Measurements from ENCODE around the gene OCA2. TPM values are rescaled to one million over a fixed set of nuclear protein-coding genes. Genes with fewer than 3 reads are reported as not detected.

The OCA2 gene
- total RNA-seq, 1 experiment from 2014 or later = not detected

DNA sequence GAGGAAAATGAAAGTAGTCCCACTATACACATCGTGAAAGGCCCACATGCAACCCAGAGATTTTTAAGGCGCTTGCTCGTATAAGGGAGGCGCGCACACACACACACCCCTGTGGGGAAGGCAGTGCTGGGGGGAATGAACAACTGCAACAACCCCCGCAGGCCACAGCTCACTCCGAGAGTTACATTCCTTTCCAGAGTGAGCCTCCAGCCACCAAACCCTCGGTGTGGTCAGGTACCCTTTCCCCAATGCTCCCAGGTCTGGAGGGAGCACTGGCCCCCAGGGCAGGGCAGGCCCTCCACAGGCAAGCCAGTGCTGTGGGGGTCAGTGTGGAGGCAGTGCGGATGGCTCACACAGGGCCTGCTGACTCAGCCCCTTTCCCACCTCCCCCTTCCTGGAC lies 115.6 kb downstream of the OCA2 start:
- Mint-ChIP-seq H3K9me3 (ENCODE audit: unreplicated experiment) (peaks cover 39% of the 10 kb centered on the region), H3K4me1 (ENCODE audit: insufficient read depth, unreplicated experiment) (no peaks in the 10 kb centered on the region), H3K4me3 (ENCODE audit: unreplicated experiment) (no peak overlapping the region), H3K27me3 (ENCODE audit: insufficient read depth, unreplicated experiment) (no peaks in the 10 kb centered on the region), H3K27ac (ENCODE audit: low read depth, unreplicated experiment) (no peak overlapping the region), H3K36me3 (ENCODE audit: insufficient read depth, unreplicated experiment) (no peaks in the 10 kb centered on the region)
- ChIA-PET CTCF (no interaction called here), POLR2A (no interaction called here)
- intact Hi-C loops (cut with micrococcal nuclease) = no loop called here
- no peak for DNase-seq (ENCODE audit: unreplicated experiment)
- TF ChIP-seq, protein P1, sequence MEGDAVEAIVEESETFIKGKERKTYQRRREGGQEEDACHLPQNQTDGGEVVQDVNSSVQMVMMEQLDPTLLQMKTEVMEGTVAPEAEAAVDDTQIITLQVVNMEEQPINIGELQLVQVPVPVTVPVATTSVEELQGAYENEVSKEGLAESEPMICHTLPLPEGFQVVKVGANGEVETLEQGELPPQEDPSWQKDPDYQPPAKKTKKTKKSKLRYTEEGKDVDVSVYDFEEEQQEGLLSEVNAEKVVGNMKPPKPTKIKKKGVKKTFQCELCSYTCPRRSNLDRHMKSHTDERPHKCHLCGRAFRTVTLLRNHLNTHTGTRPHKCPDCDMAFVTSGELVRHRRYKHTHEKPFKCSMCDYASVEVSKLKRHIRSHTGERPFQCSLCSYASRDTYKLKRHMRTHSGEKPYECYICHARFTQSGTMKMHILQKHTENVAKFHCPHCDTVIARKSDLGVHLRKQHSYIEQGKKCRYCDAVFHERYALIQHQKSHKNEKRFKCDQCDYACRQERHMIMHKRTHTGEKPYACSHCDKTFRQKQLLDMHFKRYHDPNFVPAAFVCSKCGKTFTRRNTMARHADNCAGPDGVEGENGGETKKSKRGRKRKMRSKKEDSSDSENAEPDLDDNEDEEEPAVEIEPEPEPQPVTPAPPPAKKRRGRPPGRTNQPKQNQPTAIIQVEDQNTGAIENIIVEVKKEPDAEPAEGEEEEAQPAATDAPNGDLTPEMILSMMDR (IDR thresholded peaks at IDR 0.05; ENCODE audit: unreplicated experiment) = no peak
- no TSS peak for BruUV-seq (replicated peaks)

DNA sequence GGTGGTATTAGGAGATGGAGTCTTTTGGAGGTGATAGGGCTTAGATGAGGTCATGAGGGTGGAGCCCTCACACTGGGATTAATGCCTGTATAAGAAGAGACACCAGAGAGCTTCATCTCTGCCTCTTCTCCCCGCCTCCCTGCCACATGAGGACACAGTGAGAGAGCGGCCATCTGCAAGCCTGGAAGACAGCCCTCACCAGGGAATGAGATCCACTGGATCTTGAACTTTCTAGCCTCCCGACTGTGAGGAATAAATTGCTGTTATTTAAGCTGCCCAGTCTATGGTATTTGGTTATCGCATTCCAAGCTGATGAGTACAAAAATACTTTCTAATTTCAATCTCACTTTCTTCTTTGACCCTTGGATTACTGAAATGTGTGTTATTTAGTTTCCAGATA lies 121.4 kb downstream of the OCA2 start:
- intact Hi-C loops (cut with micrococcal nuclease) = no loop called here
- BruUV-seq (replicated peaks) = no TSS peak
- POLR2A ChIA-PET = no interaction called here
- TF ChIP-seq, protein P1 (IDR thresholded peaks at IDR 0.05; ENCODE audit: unreplicated experiment) = no peak
- Mint-ChIP-seq H3K9me3 (ENCODE audit: unreplicated experiment) (peaks cover 16% of the 10 kb centered on the region), H3K27ac (ENCODE audit: low read depth, unreplicated experiment) (no peak overlapping the region), H3K27me3 (ENCODE audit: insufficient read depth, unreplicated experiment) (no peaks in the 10 kb centered on the region), H3K4me3 (ENCODE audit: unreplicated experiment) (no peak overlapping the region), H3K4me1 (ENCODE audit: insufficient read depth, unreplicated experiment) (no peaks in the 10 kb centered on the region), H3K36me3 (ENCODE audit: insufficient read depth, unreplicated experiment) (peaks cover under 1% of the 10 kb centered on the region)
- no peak for DNase-seq (ENCODE audit: unreplicated experiment)
- CTCF ChIA-PET = no interaction called here

DNA sequence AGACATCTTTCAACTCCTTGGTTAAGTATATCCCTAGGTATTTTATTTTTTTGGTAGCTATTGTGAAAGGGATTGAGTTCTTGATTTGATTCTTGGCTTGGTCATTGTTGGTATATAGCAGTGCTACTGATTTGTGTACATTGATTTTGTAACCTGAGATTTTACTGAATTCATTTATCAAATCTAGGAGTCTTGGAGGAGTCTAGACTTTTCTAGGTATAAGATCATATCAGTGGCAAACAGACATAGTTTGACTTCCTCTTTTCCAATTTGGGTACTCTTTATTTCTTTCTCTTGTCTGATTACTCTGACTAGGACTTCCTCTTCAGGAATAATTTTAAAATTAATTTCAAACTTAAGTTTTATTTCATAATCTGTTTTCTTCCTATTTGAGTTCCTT lies 125.2 kb downstream of the OCA2 start:
- H3K4me1 Mint-ChIP-seq (ENCODE audit: insufficient read depth, unreplicated experiment) = no peaks in the 10 kb centered on the region
- no TSS peak for BruUV-seq (replicated peaks)
- no peak overlapping the region for H3K4me3 Mint-ChIP-seq (ENCODE audit: unreplicated experiment)
- TF ChIP-seq, protein P1 (IDR thresholded peaks at IDR 0.05; ENCODE audit: unreplicated experiment) = no peak
- peaks cover 16% of the 10 kb centered on the region for H3K36me3 Mint-ChIP-seq (ENCODE audit: insufficient read depth, unreplicated experiment)
- H3K27me3 Mint-ChIP-seq (ENCODE audit: insufficient read depth, unreplicated experiment) = no peaks in the 10 kb centered on the region
- H3K9me3 Mint-ChIP-seq (ENCODE audit: unreplicated experiment) = peaks cover 29% of the 10 kb centered on the region
- ChIA-PET POLR2A (no interaction called here), CTCF (no interaction called here)
- no peak overlapping the region for H3K27ac Mint-ChIP-seq (ENCODE audit: low read depth, unreplicated experiment)
- DNase-seq (ENCODE audit: unreplicated experiment) = no peak
- intact Hi-C loops (cut with micrococcal nuclease) = no loop called here

DNA sequence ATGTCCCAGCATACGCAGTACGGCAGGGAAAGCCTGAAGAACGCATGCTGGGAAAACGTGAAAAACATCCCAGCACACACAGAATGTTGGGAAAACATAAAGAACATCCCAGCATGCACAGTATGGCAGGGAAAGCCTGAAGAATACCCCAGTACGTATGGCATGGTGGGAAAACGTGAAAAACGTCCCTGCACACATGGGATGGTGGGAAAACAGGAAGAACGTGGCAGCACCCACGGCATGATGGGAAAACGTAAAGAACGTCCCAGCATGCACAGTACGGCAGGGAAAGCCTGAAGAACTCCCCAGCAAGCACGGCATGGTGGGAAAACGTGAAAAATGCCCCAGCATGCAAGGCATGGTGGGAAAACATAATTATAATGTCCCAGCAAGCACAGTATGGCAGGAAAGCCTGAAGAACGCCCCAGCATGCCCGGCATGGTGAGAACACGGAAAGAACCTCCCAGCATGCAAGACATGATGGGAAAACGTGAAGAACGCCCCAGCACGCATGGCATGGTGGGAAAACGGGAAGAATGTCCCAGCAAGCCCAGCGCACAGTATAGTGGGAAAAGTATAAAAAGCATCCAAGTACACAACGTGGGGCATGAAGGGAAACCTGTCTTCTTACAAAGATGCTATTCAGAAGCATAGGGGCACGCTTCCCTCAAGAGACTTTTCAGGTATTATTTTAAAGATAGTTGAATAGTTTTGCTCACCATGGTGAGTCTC lies 128.3 kb downstream of the OCA2 start:
- TF ChIP-seq, protein P1 (IDR thresholded peaks at IDR 0.05; ENCODE audit: unreplicated experiment) = no peak
- no TSS peak for BruUV-seq (replicated peaks)
- ChIA-PET POLR2A (no interaction called here), CTCF (no interaction called here)
- Mint-ChIP-seq H3K27me3 (ENCODE audit: insufficient read depth, unreplicated experiment) (no peaks in the 10 kb centered on the region), H3K4me1 (ENCODE audit: insufficient read depth, unreplicated experiment) (no peaks in the 10 kb centered on the region), H3K4me3 (ENCODE audit: unreplicated experiment) (no peak overlapping the region), H3K36me3 (ENCODE audit: insufficient read depth, unreplicated experiment) (peaks cover 16% of the 10 kb centered on the region), H3K9me3 (ENCODE audit: unreplicated experiment) (peaks cover 29% of the 10 kb centered on the region), H3K27ac (ENCODE audit: low read depth, unreplicated experiment) (no peak overlapping the region)
- intact Hi-C loops (cut with micrococcal nuclease) = no loop called here
- no peak for DNase-seq (ENCODE audit: unreplicated experiment)
